Left cardiac atrium (tissue), 4 donors: ENCODE data around the gene ZNF664. TPM values are rescaled to one million over a fixed set of nuclear protein-coding genes. Genes with fewer than 3 reads are reported as not detected.
"Not testable (repeated sequence)": the region's sequence is repeated elsewhere in the genome, so short reads cannot be mapped to it uniquely, and the experiment has no call there.

Experiments
- ATAC-seq, 2 donors: fragments of 200-7000 bp; cut with Tn5 transposase; one replicate each; pipeline ENCODE4 v1.9.1; 2020; ENCODE audit warnings: mild to moderate bottlenecking in 2 of 2, moderate library complexity in 2 of 2
- DNase-seq: peaks from one replicate; pipeline ENCODE4 v3.0.0-alpha.2; 2020
- intact Hi-C, 2 donors: fragments of 100-400 bp; cut with DNase I; formaldehyde crosslinking; loops; one replicate each; pipeline versions ENCODE4 v1.14.1 to v1.15.1; 2022 to 2023
- total RNA-seq, 2 donors: library from RNA; stranded (reverse); fragmentation: NEBNext Ultra II Directional; extraction: Animal tissue kit (Norgen Biotek cat#: 25700); gene quantifications; one replicate each; pipeline ENCODE4 v1.2.1, GENCODE V29; 2021
- donor health status: DM: no; HTN: yes; CAD: no.
- donor health status: DM: no; HTN: yes; CAD: no; lungs with severe emphysema.
- donor health status: DM: yes; HTN: yes; CAD: no.
- donor health status: Dilated cardiomyopathy.

ZNF664 gene
- total RNA-seq, 2 donors from 2014 or later: 67.6 to 75.8 TPM

DNA sequence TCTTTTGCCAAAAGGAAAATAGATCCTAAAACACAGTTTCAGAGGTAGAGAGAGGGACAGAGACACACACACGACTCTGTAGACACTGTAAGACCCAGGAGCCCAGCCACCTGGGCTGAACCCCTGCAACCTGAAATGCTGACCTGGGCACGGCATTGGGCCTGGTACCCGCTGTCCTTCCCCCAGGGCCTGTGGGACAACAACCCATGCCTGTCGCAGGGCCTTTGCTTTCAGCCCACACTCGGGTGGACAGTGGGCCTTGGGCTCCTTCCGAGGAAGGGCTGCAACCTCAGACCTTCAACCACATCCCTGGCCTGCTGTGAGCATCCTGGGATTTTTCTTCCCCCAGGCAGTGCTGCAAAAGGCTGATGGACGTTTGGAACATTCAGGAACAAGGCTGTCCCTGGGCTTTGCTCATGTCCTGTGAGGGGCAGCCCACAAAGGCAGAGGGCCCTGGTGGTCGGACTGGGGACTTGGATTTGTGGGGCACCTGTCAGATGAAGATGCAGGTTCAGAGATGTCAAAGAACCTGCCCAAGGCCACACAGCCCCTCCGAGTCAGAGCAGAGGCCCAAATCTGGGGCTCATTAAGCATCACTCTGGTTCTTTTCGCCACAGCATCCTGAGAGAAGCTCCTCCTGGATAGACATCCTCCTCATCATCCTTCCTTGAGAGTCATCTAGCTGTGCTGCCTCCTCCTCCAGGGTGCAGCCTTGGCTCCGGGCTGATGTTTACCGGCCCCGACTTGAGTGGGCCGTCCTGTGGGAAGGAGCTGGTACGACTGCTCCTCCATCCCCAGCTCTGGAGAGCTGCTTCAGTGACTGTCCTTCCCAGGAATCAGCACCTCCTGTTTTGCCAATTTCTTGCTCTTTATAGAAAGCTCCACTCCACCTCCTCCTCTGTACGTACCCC is 33.0 kb upstream of the ZNF664 start:
- intact Hi-C loops: no loop called here
- no peak for ATAC-seq
- DNase-seq: no peak

DNA sequence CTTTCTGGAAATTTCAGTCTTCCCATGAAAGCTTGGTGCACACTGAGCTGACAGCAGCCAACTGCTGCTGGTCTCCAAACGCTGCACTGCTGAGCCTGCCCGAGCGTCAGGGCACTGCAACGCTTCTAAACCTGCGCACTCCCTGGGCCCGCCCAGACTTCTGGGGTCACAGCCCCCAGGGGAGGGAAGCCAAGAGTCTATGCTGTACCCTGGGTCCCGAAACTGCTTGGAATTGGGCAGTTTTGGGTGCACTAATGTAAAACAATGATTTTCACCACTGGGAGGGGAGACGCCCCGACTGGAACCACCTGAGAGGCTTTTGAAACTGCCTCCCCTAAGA is 32.4 kb upstream of the ZNF664 start:
- ATAC-seq: no peak
- intact Hi-C loops: no loop called here
- DNase-seq: no peak

DNA sequence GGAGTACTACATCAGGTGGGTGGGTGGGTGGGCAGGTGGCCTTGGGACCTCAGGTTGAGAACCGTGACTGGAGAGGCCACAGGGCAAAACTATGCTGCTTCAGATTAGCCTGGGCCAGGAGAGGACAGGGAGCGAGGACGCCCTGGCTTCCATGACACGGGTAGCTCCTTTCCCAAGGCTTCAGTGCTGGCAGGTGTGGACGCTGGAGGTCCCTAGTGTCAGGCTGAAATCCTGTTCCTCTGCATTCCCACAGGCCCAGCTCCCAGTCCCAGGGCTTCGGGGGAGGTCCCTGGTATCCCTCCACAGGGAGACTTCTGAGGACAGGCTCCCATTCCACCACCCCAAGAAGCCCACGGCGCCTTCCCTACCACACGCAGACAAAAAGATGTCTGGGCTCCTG is 32.0 kb upstream of the ZNF664 start:
- intact Hi-C loops: no loop called here
- no peak for DNase-seq
- ATAC-seq: no peak

DNA sequence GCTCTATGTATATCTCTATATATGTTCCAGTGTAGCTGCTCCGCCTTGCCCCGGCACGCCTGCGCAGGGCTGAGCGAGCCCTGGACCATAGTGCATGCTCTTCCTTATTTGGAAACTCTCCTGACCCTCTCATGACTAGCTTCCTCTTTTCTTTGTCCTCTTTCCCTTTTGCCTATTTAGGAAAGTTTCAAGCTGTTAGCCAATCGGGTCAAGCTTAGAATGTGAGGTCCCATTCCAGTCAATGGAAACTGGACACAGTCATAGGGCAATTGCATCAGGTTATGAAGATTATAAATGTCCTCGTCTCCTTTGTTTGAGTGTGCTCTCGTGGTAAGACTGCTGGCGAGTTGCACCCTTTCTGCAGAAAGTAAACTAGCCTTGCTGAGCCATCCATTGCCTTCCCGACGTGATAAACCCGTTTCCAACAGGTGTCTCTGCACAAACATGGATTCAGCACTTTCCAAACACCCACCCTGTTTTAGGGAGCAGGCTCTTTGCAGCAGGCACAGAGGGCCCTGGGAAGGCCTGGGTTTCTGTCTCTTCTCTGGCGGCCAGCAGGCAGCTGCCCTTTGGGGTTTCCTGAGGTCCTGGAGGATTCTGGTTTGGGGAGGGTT is 31.3 kb upstream of the ZNF664 start:
- DNase-seq (no peak), ATAC-seq (peak in 1 of 2 donors; percentile 21)
- intact Hi-C loops: no loop called here

DNA sequence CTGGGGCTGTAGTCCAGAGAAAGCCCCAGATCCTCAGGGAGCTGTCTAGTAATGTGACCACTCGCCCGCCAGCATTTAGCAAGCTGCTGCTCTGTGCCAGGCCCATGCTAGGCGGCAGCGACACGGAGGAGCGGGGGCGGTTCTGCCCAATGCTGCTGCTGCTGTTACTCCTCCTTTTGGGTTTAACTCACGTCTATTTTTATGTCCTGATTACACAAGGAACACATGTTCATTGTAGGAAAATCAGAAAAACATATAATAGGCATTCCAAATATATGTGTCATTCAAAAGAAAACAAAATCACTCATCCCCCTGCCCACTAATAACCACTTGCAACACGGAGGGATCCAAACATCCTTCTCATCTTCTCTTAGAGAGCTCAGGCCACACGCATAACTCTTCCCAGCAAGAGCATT is 30.8 kb upstream of the ZNF664 start:
- intact Hi-C loops: no loop called here
- ATAC-seq (peak in 1 of 2 donors; percentile 62), DNase-seq (no peak)

DNA sequence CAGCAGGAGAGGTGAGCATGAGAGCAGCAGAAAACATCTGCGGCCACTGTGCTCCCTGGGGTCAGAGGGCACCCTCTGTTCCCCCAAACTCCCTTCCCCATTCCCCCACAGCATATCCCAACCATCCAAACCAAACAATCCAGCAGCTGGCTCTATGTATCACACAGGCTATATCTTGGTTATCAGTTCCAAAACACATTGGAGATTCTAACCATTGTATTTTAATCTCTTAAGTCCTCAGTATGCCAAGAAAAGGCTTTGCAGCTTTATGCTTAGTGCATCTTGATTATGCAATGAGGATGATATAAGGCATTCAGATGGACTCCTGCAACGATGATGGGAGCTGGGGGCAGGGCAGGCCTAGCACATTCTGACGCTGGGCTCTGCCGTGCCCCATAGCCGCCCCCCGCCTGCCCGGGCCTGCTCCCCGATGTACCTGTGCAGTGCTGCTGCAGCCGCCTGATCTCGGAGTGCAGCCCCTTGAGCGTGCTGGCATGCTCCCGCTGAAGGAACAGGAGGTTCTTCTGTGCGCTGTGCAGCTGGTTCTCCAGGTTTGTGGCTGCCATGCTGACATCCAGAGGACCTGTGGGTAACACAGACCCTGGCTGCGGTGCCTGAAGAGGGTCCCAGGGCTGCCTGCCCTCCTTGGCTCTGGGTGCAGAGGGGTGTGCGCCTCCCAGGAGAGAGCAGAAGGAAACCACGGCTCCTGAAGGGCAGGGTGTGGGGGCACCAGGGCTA is 29.9 kb upstream of the ZNF664 start:
- intact Hi-C loops: no loop called here
- DNase-seq: no peak
- no peak for ATAC-seq

DNA sequence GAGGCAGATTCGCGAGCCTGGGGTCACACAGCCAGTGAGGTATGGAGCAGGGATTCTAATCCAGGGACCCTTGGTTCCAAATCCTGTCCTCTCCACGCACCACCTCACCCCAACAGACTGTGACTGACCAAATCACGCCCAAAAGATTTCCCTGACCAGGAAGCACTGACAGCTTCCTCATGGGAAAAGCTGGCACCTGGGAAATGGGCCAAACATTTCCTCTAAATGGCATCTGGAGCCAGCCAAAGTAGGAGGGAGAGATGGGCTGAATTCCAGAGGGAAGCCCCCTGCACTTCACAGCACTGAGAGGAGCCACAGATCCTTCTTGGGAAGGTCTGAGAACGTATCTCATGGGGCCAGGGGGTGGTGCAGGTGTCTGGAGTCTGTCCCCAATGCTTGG is 29.2 kb upstream of the ZNF664 start:
- DNase-seq (no peak), ATAC-seq (no peak)
- intact Hi-C loops: no loop called here

DNA sequence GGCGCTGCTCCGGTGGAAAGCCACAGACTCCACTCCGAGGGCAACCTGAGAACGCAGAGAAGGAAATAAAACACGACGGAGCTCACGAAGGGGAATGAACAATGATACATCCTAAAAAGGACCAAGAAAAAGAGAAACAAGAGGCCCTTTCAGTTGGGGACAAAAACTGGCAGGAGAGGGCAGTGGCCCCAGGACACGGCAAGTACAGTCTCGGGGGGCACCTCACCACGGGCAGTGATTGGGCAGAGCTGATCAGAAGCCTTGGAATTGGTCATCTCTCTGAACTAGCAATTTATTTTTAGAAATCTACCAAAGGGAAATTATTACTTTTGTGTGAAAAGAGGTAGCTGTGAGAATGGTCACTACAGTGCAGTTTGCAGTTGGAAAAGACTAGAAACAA is 28.3 kb upstream of the ZNF664 start:
- no peak for ATAC-seq
- no peak for DNase-seq
- intact Hi-C loops: no loop called here

DNA sequence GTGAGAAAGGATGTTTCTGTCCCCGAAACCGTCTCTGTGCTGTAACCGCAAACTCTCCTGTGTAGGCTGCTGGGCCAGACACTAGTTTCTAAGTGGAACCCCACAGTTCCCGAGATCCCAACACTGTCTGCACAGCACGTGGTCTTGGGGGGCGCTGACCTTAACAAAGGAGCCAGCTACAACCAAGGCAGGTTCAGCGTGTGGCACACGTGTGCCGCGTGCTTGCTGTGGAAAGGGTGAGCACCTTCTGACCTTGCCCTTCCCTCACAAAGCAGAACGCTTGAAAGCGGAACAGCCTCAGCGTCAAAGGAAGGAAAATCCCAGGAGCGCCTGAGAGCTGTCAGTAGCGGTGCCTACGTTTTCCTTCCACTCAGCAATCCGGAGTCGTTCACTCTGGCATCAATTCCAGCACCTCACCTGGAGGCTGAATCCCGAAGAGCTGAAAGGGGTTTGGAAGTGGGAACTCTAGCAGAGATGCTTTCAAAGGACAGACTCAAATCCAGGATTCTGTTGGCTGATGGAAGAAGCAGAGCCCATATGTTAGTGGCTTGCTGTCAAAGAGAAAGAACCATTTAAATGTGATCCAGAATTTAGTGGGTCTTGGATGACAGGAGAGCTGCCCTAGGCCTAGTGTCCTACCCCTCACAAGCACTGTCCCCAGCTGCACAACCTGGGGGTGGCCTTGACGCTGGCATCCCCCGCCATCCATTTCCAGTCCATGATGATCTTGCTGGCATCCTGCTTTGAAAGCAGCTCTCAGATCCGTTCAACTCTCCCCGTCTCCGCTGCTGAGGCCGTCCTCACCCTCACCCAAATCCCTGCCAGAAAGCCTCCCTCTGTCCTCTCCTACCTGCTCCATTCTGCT is 27.5 kb upstream of the ZNF664 start:
- ATAC-seq (no peak), DNase-seq (no peak)
- intact Hi-C loops: no loop called here

DNA sequence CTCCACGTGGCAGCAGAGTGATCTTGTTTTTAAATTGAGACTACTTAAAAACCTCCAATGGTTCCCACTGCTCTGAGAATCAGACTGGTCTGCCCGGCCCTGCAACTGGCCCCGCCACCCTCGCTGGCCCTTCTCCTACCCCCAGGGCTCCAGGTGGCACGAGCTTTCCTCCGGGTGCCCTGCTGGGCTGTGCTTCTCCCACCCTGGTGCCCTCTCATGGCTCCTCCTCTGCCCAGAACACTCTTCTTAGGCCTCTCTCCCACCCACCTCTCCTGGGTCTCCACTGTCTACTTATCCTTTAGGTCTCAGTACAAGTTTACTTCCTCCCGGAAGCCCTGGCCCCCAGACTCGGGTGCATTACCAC is 26.9 kb upstream of the ZNF664 start:
- ATAC-seq (no peak), DNase-seq (no peak)
- intact Hi-C loops: no loop called here

DNA sequence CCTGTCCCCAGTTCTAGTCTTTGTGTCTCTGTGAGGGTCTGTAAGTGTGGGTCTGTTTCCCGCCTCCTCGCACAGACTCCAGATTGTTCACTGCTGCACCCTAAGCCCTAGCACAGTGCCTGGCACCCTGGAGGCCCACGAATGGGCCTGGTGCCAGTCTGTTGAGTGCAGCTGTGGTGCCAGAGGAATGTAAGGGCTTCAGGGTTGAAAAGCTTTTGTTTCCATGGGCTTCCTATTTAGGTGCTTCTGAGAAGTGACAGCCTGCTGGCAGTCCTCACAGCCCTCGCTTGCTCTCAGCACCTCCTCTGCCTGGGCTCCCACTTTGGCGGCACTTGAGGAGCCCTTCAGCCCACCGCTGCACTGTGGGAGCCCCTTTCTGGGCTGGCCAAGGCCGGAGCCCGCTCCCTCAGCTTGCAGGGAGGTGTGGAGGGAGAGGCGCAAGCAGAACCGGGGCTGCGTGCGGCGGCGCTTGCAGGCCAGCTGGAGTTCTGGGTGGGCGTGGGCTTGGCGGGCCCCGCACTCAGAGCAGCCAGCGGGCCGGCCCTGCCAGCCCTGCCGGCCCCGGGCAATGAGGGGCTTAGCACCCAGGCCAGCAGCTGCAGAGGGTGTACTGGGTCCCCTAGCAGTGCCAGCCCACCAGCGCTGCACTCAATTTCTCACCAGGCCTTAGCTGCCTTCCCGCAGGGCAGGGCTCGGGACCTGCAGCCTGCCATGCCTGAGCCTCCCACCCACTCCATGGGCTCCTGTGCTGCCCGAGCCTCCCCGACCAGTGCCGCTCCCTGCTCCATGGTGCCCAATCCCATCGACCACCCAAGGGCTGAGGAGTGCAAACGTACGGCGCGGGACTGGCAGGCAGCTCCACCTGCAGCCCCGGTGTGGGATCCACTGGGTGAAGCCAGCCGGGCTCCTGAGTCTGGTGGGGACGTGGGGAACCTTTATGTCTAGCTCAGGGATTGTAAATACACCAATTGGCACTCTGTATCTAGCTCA is 26.2 kb upstream of the ZNF664 start:
- DNase-seq, intact Hi-C loops: not testable (repeated sequence)
- ATAC-seq: peak; percentile 50 to 58

DNA sequence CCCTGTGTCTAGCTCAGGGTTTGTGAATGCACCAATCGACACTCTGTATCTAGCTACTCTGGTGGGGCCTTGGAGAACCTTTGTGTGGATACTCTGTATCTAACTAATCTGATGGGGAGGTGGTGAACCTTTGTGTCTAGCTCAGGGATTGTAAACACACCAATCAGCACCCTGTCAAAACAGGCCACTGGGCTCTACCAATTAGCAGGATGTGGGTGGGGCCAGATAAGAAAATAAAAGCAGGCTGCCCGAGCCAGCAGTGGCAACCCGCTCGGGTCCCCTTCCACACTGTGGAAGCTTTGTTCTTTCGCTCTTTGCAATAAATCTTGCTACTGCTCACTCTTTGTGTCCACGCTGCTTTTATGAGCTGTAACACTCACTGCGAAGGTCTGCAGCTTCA is 25.5 kb upstream of the ZNF664 start:
- ATAC-seq, DNase-seq, intact Hi-C loops: not testable (repeated sequence)

DNA sequence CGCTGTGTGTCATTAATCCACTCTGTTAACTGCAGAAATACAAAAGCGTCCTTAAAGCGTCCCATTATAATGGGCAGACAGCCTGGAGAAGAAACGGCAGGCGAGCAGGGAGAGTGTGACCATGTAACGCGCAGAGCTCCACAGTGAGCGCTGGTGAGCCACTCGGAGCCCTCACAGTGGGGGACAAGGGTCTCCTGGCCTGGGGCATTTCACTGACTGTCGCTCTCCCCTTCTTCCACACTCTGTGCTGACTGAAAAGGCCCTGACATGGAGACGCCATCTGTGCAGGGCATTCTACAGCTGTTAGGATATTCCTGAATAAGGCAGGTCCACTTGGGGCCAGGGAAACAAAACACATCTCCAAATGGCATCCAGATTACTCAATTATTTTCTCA is 24.6 kb upstream of the ZNF664 start:
- DNase-seq (no peak), ATAC-seq (no peak)
- intact Hi-C loops: no loop called here

DNA sequence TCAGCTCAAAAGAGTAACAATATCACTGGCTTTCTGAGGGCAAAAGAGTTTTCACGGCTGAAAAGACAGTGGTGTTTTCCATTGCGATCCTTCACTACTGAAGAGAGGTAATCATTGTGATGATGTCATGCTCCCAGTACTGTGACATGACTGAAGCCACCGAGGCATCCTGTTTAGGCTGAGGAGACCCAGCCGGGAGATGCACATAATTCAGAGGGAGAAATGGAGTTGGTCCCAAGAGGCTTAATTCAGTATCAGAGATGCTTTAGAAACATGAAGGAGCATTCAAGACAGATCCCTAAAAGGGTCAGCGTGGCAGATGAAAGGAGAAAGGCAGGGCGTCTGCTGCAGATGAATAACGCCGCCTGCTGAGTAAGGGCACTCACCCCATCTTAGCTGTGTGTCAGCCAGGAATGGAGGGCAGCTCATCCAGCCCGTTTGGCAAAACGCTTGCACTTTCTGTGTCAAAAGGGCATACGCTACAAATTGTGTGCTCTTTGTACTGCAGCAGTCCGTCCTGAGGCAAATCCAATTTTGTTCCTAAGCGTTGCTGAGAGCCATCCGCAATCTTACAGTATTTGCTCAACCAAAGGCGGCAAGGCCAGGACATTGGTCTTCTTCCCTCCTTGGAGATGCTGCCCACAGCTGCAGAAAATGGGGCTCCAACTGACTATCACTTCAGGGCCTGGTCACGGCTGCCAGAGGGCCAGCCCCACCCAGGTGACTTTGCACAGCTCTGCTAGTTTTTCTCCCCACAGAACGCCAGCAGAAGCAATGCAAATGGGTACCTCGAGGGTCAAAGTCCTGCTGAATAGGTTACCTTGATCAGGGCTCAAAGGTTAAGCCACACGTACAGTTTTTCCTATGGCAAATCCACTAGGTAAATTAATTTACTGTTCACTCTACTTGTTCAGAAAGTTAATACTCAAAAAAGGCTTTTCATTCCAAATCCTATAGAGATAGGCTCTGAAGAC is 23.9 kb upstream of the ZNF664 start:
- intact Hi-C loops: no loop called here
- ATAC-seq: peak in 1 of 2 donors; percentile 13
- no peak for DNase-seq

DNA sequence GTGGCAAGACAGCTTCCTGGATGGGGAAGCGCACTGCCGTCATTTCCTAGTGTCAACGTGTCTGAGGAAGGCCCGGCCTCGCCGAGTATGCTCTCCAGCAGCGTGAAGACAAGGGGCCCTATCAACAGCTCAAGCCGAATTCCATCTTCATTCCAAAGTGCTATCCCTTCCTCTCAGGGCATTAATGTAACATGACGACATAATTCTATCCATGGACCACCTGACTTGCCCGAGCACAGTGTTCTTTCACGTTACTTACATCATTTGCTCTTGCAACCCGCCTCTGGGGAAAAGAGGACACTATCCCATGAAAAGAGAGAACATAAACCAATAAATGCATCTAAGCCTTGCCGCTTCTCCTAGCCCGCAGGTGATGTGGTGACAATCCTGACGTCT is 23.2 kb upstream of the ZNF664 start:
- ATAC-seq (no peak), DNase-seq (no peak)
- intact Hi-C loops: no loop called here

DNA sequence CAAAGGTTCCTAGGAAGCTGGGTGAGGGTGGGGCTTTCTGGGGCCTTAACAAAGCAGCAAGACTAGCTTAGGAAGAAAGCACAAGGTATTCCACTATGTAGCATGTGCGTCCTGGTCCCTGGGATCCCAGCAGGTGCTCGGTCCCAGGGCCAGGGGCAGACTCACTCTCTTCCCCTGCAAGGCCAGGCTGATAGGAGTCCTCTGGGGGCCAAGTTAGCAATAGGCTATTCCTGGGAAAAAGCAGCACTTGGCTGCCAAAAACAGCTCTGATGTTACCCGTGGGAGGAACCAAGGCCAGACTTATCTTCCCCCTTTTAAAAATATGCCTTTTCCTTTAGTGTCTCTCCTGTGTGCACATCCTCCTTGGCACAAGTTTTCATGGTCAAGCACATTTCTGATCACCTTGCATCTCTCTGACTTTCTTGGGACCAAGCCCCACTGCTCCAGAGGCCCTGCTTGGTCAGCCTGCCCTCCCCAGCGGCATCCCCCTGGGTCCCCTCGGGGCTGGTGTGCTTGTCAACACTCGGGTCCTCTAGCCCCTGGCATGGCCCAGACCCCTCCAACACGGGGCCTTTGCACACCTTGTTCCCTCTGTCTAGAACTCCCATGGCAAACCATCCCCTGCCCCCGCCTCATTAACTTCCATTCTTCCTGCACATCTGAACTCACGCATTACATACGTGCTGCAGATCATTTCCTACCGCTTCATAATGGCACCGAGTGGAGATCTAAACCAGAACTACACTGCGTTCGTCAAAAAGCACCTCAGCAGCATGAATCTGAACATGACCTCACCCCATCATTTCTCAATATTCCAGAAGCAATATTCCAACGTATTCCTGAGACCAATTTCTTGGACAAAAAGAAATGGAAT is 22.3 kb upstream of the ZNF664 start:
- DNase-seq: no peak
- ATAC-seq: peak; percentile 24 to 40
- intact Hi-C loops: no loop called here
